HEK293 (cell line): ENCODE results near the gene GMPR.

Source experiments
- CTCF ChIA-PET: fragments of 350-600 bp; formaldehyde crosslinking; extraction: SDS; loops from one replicate; lab custom pipeline; 2021; ENCODE audit warnings: antibody characterized with exemption; lab: Yijun Ruan, JAX
- POLR2A ChIA-PET: fragments of 300-600 bp; formaldehyde crosslinking; extraction: SDS; loops from one replicate; lab custom pipeline; 2020; ENCODE audit warnings: antibody characterized with exemption, inconsistent platforms; lab: Yijun Ruan, JAX
- H3K27ac ChIP-seq: fragments of 200-500 bp; sonication (Bioruptor generic); 2 replicates; pipeline ENCODE4 v1.5.1; 2014; ENCODE audit warnings: low read depth, low read length, control low read depth, inconsistent platforms; ENCODE audit errors: extremely low read depth
- H3K36me3 ChIP-seq, 2 experiments: fragments of 200-500 bp in 1 of 2; sonication (Bioruptor generic) in 1 of 2; 1 replicate in 1 of 2; 2 replicates in 1 of 2; pipeline ENCODE4 v1.5.1; 2014 to 2017; ENCODE audit warnings: inconsistent platforms in 2 of 2, low read length in 2 of 2; ENCODE audit not compliant: control insufficient read depth in 2 of 2, insufficient read depth in 1 of 2
- H3K4me1 ChIP-seq: fragments of 200-500 bp; sonication (Bioruptor generic); 2 replicates; pipeline ENCODE4 v1.5.1; 2014; ENCODE audit warnings: mild to moderate bottlenecking, low read length, inconsistent platforms; ENCODE audit not compliant: control insufficient read depth, insufficient read depth
- H3K4me3 ChIP-seq: 2 replicates; pipeline ENCODE4 v1.5.1; 2011; ENCODE audit warnings: low read depth, mild to moderate bottlenecking, control low read depth, low read length, moderate library complexity
- H3K9me3 ChIP-seq: fragments of 200-500 bp; sonication (Bioruptor generic); 2 replicates; pipeline ENCODE4 v1.5.1; 2014; ENCODE audit warnings: low read depth, low read length, inconsistent platforms; ENCODE audit not compliant: control insufficient read depth, insufficient read depth
- CTCF ChIP-seq: fragments of 450-650 bp; formaldehyde crosslinking; IDR thresholded peaks from 2 replicates; pipeline ENCODE4 v1.5.1; 2016; ENCODE audit warnings: missing biosample characterization, missing genetic modification characterization
- IKZF3 ChIP-seq: fragments of 450-650 bp; IDR thresholded peaks from 2 replicates; pipeline ENCODE4 v1.5.0; 2018; ENCODE audit warnings: missing biosample characterization, mild to moderate bottlenecking, missing genetic modification characterization, moderate library complexity
- MYNN ChIP-seq: fragments of 450-650 bp; formaldehyde crosslinking; IDR thresholded peaks from 2 replicates; pipeline ENCODE4 v1.5.1; 2016; ENCODE audit warnings: missing biosample characterization, missing genetic modification characterization, borderline replicate concordance
- ZBTB10 ChIP-seq: fragments of 450-650 bp; formaldehyde crosslinking; IDR thresholded peaks from 2 replicates; pipeline ENCODE4 v1.5.1; 2016; ENCODE audit warnings: missing biosample characterization, missing genetic modification characterization
- ZBTB17 ChIP-seq: fragments of 450-650 bp; formaldehyde crosslinking; IDR thresholded peaks from 2 replicates; pipeline ENCODE4 v1.5.1; 2016; ENCODE audit warnings: missing biosample characterization, missing genetic modification characterization
- ZFP41 ChIP-seq: fragments of 450-650 bp; formaldehyde crosslinking; IDR thresholded peaks from 2 replicates; pipeline ENCODE4 v1.5.1; 2016; ENCODE audit warnings: missing biosample characterization, missing genetic modification characterization, borderline replicate concordance
- ZIC2 ChIP-seq: fragments of 450-650 bp; formaldehyde crosslinking; IDR thresholded peaks from 2 replicates; pipeline ENCODE4 v1.5.1; 2016; ENCODE audit warnings: missing biosample characterization, missing genetic modification characterization
- ZNF138 ChIP-seq: fragments of 450-650 bp; formaldehyde crosslinking; IDR thresholded peaks from 2 replicates; pipeline ENCODE4 v1.5.1; 2016; ENCODE audit warnings: missing biosample characterization, missing genetic modification characterization, borderline replicate concordance
- ZNF19 ChIP-seq: fragments of 450-650 bp; formaldehyde crosslinking; IDR thresholded peaks from 2 replicates; pipeline ENCODE4; 2016; ENCODE audit warnings: missing biosample characterization, missing genetic modification characterization, low read depth
- ZNF362 ChIP-seq: fragments of 450-650 bp; formaldehyde crosslinking; IDR thresholded peaks from 2 replicates; pipeline ENCODE4 v1.5.1; 2016; ENCODE audit warnings: missing biosample characterization, missing genetic modification characterization
- ZNF426 ChIP-seq: fragments of 450-650 bp; formaldehyde crosslinking; IDR thresholded peaks from 2 replicates; pipeline ENCODE4 v1.5.1; 2017; ENCODE audit warnings: missing biosample characterization, missing genetic modification characterization, mild to moderate bottlenecking, inconsistent platforms, moderate library complexity
- ZNF48 ChIP-seq: fragments of 450-650 bp; formaldehyde crosslinking; IDR thresholded peaks from 2 replicates; pipeline ENCODE4 v1.5.1; 2016; ENCODE audit warnings: missing biosample characterization, missing genetic modification characterization
- ZNF518A ChIP-seq: fragments of 450-650 bp; formaldehyde crosslinking; conservative IDR thresholded peaks from 2 replicates; pipeline ENCODE4 v1.5.1; 2016; ENCODE audit warnings: low read depth, missing biosample characterization, missing genetic modification characterization
- ZNF561 ChIP-seq: fragments of 450-650 bp; IDR thresholded peaks from 2 replicates; pipeline ENCODE4 v1.5.1; 2018; ENCODE audit warnings: missing biosample characterization, missing genetic modification characterization, borderline replicate concordance
- ZNF670 ChIP-seq: fragments of 450-650 bp; formaldehyde crosslinking; IDR thresholded peaks from 2 replicates; pipeline ENCODE4 v1.5.1; 2016; ENCODE audit warnings: missing biosample characterization, missing genetic modification characterization, low read depth
- ZNF768 ChIP-seq: fragments of 450-650 bp; formaldehyde crosslinking; IDR thresholded peaks from 2 replicates; pipeline ENCODE4 v1.5.1; 2018; ENCODE audit warnings: missing biosample characterization, mild to moderate bottlenecking, missing genetic modification characterization

The GMPR gene

GRCh38 chr6:16337295-16337975 is 99.0 kb downstream of the GMPR start (continued):
- TF ChIP-seq ZNF518A (no peak), MYNN (no peak), ZNF670 (tag by site-specific recombination) (no peak), IKZF3 (tag by site-specific recombination) (no peak), ZBTB10 (tag by site-specific recombination) (no peak), ZNF561 (tag by site-specific recombination) (no peak)

GRCh38 chr6:16338577-16339264 is 100.3 kb downstream of the GMPR start:
- Histone ChIP-seq H3K27ac (no peak overlapping the region), H3K36me3 (no peaks in the 10 kb centered on the region), H3K4me3 (no peak overlapping the region), H3K4me1 (peaks cover 4% of the 10 kb centered on the region; the same call in 1 of the 2 replicates), H3K9me3 (no peaks in the 10 kb centered on the region)
- CTCF ChIA-PET = interaction anchor here (0.6 to 2.0 kb wide), 9 partner anchors 10 to 440 kb away, joined by 3 to 8 read pairs (median 3); partner anchors contain the start of gene ATXN1
- POLR2A ChIA-PET = interaction anchor here (0.8 kb wide), 1 partner anchor 19 kb away, joined by 3 read pairs; no protein-coding TSS in a partner anchor
- TF ChIP-seq ZNF138 (tag by site-specific recombination) = no peak
- TF ChIP-seq ZIC2 (tag by site-specific recombination) = peak; percentile 79
- no peak for TF ChIP-seq ZNF19 (tag by site-specific recombination)
- no peak for TF ChIP-seq ZFP41 (tag by site-specific recombination)
- 0 out of 2 replicates have a peak, but pooled peaks have one; percentile 30 for TF ChIP-seq ZBTB17 (tag by site-specific recombination)
- no peak for TF ChIP-seq ZNF426 (tag by site-specific recombination)
- TF ChIP-seq ZNF48 = no peak
- no peak for TF ChIP-seq ZNF362 (tag by site-specific recombination)
- peak; percentile 68; the same call in 1 of the 2 replicates for TF ChIP-seq CTCF (tag by site-specific recombination)
- TF ChIP-seq ZNF768 = no peak
